Measurements from ENCODE around the gene INO80D. TPM values are rescaled to one million over a fixed set of nuclear protein-coding genes. Genes with fewer than 3 reads are reported as not detected.

INO80D gene
- total and polyA plus RNA-seq, 2 of the 13 experiments (the other 11 are each of a cell fraction or from before 2014, with no cell fraction given): 7.6 to 7.9 TPM

GRCh38 chr2:205989271-205990071, 96.5 kb downstream of the INO80D start (continued):
- TF ChIP-seq ZBTB33 (CRISPR knock-in tag; IDR thresholded peaks at IDR 0.05) (no peak), ZSCAN20 (CRISPR knock-in tag; IDR thresholded peaks at IDR 0.05; ENCODE audit: borderline replicate concordance) (peak; percentile 82), TEAD2 (CRISPR knock-in tag; IDR thresholded peaks at IDR 0.05) (no peak), SOX13 (IDR thresholded peaks at IDR 0.05) (no peak), SOX13 (CRISPR knock-in tag; conservative IDR thresholded peaks at IDR 0.05 in 1 of 2, IDR thresholded peaks at IDR 0.05 in 1 of 2) (peak in 1 of 2 experiments; percentile 67; a peak in 2 of 4 replicates), ZNF468 (CRISPR knock-in tag; IDR thresholded peaks at IDR 0.05) (no peak), CBFB (CRISPR knock-in tag; IDR thresholded peaks at IDR 0.05) (no peak), ZNF276 (CRISPR knock-in tag; IDR thresholded peaks at IDR 0.05; ENCODE audit: low read depth) (no peak), ZFP41 (CRISPR knock-in tag; IDR thresholded peaks at IDR 0.05; ENCODE audit: borderline replicate concordance) (no peak), BATF2 (CRISPR knock-in tag; IDR thresholded peaks at IDR 0.05) (no peak), FOSL2 (CRISPR knock-in tag; IDR thresholded peaks at IDR 0.05) (peak; percentile 78), THRA (CRISPR knock-in tag; IDR thresholded peaks at IDR 0.05; ENCODE audit: borderline replicate concordance) (no peak), ATF4 (CRISPR knock-in tag; IDR thresholded peaks at IDR 0.05) (peak in 1 of 2 experiments; percentile 55; a peak in 2 of 4 replicates), TIGD3 (CRISPR knock-in tag; IDR thresholded peaks at IDR 0.05; ENCODE audit: borderline replicate concordance) (no peak), HNRNPH1 (optimal IDR thresholded peaks at IDR 0.05; ENCODE audit: low read depth, low read length) (no peak), ZNF12 (CRISPR knock-in tag; IDR thresholded peaks at IDR 0.05) (peak; percentile 35; the same call in 1 of the 2 replicates), FIP1L1 (IDR thresholded peaks at IDR 0.05; ENCODE audit: borderline replicate concordance, insufficient read depth, low read depth, low read length) (no peak), ZNF264 (CRISPR knock-in tag; IDR thresholded peaks at IDR 0.05) (no peak; the same call in 1 of the 2 replicates), ZNF724P (CRISPR knock-in tag; IDR thresholded peaks at IDR 0.05; ENCODE audit: borderline replicate concordance) (no peak)

All from HepG2 (cell line).